HEK293 (cell line): ENCODE data around the gene VWA5A.

Source experiments
- CTCF ChIA-PET: fragments of 350-600 bp; formaldehyde crosslinking; extraction: SDS; loops from one replicate; lab custom pipeline; 2021; ENCODE audit warnings: antibody characterized with exemption; lab: Yijun Ruan, JAX
- POLR2A ChIA-PET: fragments of 300-600 bp; formaldehyde crosslinking; extraction: SDS; loops from one replicate; lab custom pipeline; 2020; ENCODE audit warnings: antibody characterized with exemption, inconsistent platforms; lab: Yijun Ruan, JAX
- H3K27ac ChIP-seq: fragments of 200-500 bp; sonication (Bioruptor generic); 2 replicates; pipeline ENCODE4 v1.5.1; 2014; ENCODE audit warnings: low read depth, low read length, control low read depth, inconsistent platforms; ENCODE audit errors: extremely low read depth
- H3K36me3 ChIP-seq, 2 experiments: fragments of 200-500 bp in 1 of 2; sonication (Bioruptor generic) in 1 of 2; 1 replicate in 1 of 2; 2 replicates in 1 of 2; pipeline ENCODE4 v1.5.1; 2014 to 2017; ENCODE audit warnings: inconsistent platforms in 2 of 2, low read length in 2 of 2; ENCODE audit not compliant: control insufficient read depth in 2 of 2, insufficient read depth in 1 of 2
- H3K4me1 ChIP-seq: fragments of 200-500 bp; sonication (Bioruptor generic); 2 replicates; pipeline ENCODE4 v1.5.1; 2014; ENCODE audit warnings: mild to moderate bottlenecking, low read length, inconsistent platforms; ENCODE audit not compliant: control insufficient read depth, insufficient read depth
- H3K4me3 ChIP-seq: 2 replicates; pipeline ENCODE4 v1.5.1; 2011; ENCODE audit warnings: low read depth, mild to moderate bottlenecking, control low read depth, low read length, moderate library complexity
- H3K9me3 ChIP-seq: fragments of 200-500 bp; sonication (Bioruptor generic); 2 replicates; pipeline ENCODE4 v1.5.1; 2014; ENCODE audit warnings: low read depth, low read length, inconsistent platforms; ENCODE audit not compliant: control insufficient read depth, insufficient read depth
- EGR2 ChIP-seq: fragments of 450-650 bp; formaldehyde crosslinking; IDR thresholded peaks from 2 replicates; pipeline ENCODE4 v1.5.1; 2016; ENCODE audit warnings: low read depth, missing biosample characterization, missing genetic modification characterization
- SCRT2 ChIP-seq: fragments of 450-650 bp; formaldehyde crosslinking; IDR thresholded peaks from 2 replicates; pipeline ENCODE4 v1.5.1; 2016; ENCODE audit warnings: missing biosample characterization, missing genetic modification characterization
- ZBTB17 ChIP-seq: fragments of 450-650 bp; formaldehyde crosslinking; IDR thresholded peaks from 2 replicates; pipeline ENCODE4 v1.5.1; 2016; ENCODE audit warnings: missing biosample characterization, missing genetic modification characterization
- ZBTB7A ChIP-seq: fragments of 450-650 bp; formaldehyde crosslinking; IDR thresholded peaks from 2 replicates; pipeline ENCODE4 v1.5.1; 2016; ENCODE audit warnings: low read depth, missing biosample characterization, missing genetic modification characterization
- ZNF19 ChIP-seq: fragments of 450-650 bp; formaldehyde crosslinking; IDR thresholded peaks from 2 replicates; pipeline ENCODE4; 2016; ENCODE audit warnings: missing biosample characterization, missing genetic modification characterization, low read depth
- ZNF211 ChIP-seq: fragments of 450-650 bp; formaldehyde crosslinking; IDR thresholded peaks from 2 replicates; pipeline ENCODE4 v1.5.1; 2016; ENCODE audit warnings: low read depth, missing biosample characterization, missing genetic modification characterization
- ZNF24 ChIP-seq: fragments of 450-650 bp; formaldehyde crosslinking; IDR thresholded peaks from 2 replicates; pipeline ENCODE4 v1.5.1; 2016; ENCODE audit warnings: missing biosample characterization, missing genetic modification characterization
- ZNF248 ChIP-seq: fragments of 450-650 bp; formaldehyde crosslinking; IDR thresholded peaks from 2 replicates; pipeline ENCODE4 v1.5.1; 2017; ENCODE audit warnings: missing biosample characterization, missing genetic modification characterization
- ZNF354C ChIP-seq: fragments of 450-650 bp; formaldehyde crosslinking; IDR thresholded peaks from 2 replicates; pipeline ENCODE4 v1.5.1; 2016; ENCODE audit warnings: missing biosample characterization, missing genetic modification characterization, low read depth, borderline replicate concordance
- ZNF423 ChIP-seq: fragments of 450-650 bp; formaldehyde crosslinking; IDR thresholded peaks from 2 replicates; pipeline ENCODE4 v1.5.1; 2016; ENCODE audit warnings: missing biosample characterization, missing genetic modification characterization
- ZNF473 ChIP-seq: fragments of 450-650 bp; formaldehyde crosslinking; IDR thresholded peaks from 2 replicates; pipeline ENCODE4 v1.5.1; 2017; ENCODE audit warnings: missing biosample characterization, missing genetic modification characterization
- ZNF510 ChIP-seq: fragments of 450-650 bp; formaldehyde crosslinking; IDR thresholded peaks from 2 replicates; pipeline ENCODE4 v1.5.1; 2018; ENCODE audit warnings: mild to moderate bottlenecking, missing genetic modification characterization, missing biosample characterization; ENCODE audit not compliant: insufficient replicate concordance
- ZNF558 ChIP-seq: fragments of 450-650 bp; formaldehyde crosslinking; IDR thresholded peaks from 2 replicates; pipeline ENCODE4 v1.5.1; 2016; ENCODE audit warnings: missing biosample characterization, missing genetic modification characterization
- ZNF585B ChIP-seq: fragments of 450-650 bp; formaldehyde crosslinking; IDR thresholded peaks from 2 replicates; pipeline ENCODE4 v1.5.1; 2016; ENCODE audit warnings: missing biosample characterization, missing genetic modification characterization
- ZNF596 ChIP-seq: fragments of 450-650 bp; IDR thresholded peaks from 2 replicates; pipeline ENCODE4 v1.5.0; 2018; ENCODE audit warnings: missing biosample characterization, mild to moderate bottlenecking, missing genetic modification characterization, moderate library complexity
- ZNF707 ChIP-seq: fragments of 450-650 bp; formaldehyde crosslinking; IDR thresholded peaks from 2 replicates; pipeline ENCODE4 v1.5.1; 2016; ENCODE audit warnings: missing biosample characterization, missing genetic modification characterization
- ZNF777 ChIP-seq: fragments of 450-650 bp; formaldehyde crosslinking; IDR thresholded peaks from 2 replicates; pipeline ENCODE4 v1.5.1; 2017; ENCODE audit warnings: missing biosample characterization, missing genetic modification characterization, borderline replicate concordance
- ZNF843 ChIP-seq: fragments of 450-650 bp; formaldehyde crosslinking; IDR thresholded peaks from 2 replicates; pipeline ENCODE4 v1.5.1; 2016; ENCODE audit warnings: missing biosample characterization, missing genetic modification characterization
- TF ChIP-seq, protein P1 (sequence below): fragments of 450-650 bp; formaldehyde crosslinking; IDR thresholded peaks from 2 replicates; pipeline ENCODE4 v1.5.1; 2016; ENCODE audit warnings: missing biosample characterization, missing genetic modification characterization
- TF ChIP-seq, protein P2 (sequence below): fragments of 450-650 bp; formaldehyde crosslinking; IDR thresholded peaks from 2 replicates; pipeline ENCODE4 v1.5.1; 2016; ENCODE audit warnings: missing biosample characterization, missing genetic modification characterization
- TF ChIP-seq, protein P3 (sequence below): fragments of 450-650 bp; formaldehyde crosslinking; IDR thresholded peaks from 2 replicates; pipeline ENCODE4 v1.5.0; 2017; ENCODE audit warnings: missing biosample characterization, missing genetic modification characterization, borderline replicate concordance
- TF ChIP-seq, protein P4 (sequence below): fragments of 450-650 bp; formaldehyde crosslinking; IDR thresholded peaks from 2 replicates; pipeline ENCODE4 v1.5.1; 2016; ENCODE audit warnings: missing biosample characterization, missing genetic modification characterization
- TF ChIP-seq, protein P5 (sequence below): fragments of 450-650 bp; formaldehyde crosslinking; IDR thresholded peaks from 2 replicates; pipeline ENCODE4 v1.5.1; 2016; ENCODE audit warnings: missing biosample characterization, missing genetic modification characterization
- TF ChIP-seq, protein P6 (sequence below): sonication (generic); formaldehyde crosslinking; IDR thresholded peaks from 2 replicates; pipeline ENCODE4 v1.8.1; 2022; ENCODE audit warnings: mild to moderate bottlenecking, moderate library complexity, missing genetic modification reagents

VWA5A gene

DNA sequence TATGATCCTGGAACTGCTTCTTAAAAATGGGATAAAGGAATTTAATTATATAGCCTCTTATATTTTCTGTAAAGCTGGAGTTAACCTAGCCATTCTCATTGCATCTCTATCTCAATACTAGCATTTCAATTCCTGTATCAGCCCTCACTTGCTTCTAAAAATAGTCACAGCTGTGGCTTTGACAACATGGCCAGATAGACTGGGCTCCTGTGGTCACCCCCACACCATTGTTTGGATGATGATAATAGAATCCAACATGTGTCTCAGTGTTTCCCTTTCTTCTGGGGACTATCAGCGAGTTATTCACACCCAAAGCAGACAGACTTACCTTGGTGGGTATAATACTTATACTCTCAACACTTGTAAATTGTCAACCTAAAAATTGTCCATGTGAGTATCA lies 6.9 kb downstream of the VWA5A start (continued):
- TF ChIP-seq ZNF510 (tag by site-specific recombination) (no peak), EGR2 (no peak)
- TF ChIP-seq, protein P1, sequence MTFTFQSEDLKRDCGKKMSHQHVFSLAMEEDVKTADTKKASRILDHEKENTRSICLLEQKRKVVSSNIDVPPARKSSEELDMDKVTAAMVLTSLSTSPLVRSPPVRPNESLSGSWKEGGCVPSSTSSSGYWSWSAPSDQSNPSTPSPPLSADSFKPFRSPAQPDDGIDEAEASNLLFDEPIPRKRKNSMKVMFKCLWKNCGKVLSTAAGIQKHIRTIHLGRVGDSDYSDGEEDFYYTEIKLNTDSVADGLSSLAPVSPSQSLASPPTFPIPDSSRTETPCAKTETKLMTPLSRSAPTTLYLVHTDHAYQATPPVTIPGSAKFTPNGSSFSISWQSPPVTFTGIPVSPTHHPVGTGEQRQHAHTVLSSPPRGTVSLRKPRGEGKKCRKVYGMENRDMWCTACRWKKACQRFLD (tag by site-specific recombination), result no peak
- TF ChIP-seq, protein P2, sequence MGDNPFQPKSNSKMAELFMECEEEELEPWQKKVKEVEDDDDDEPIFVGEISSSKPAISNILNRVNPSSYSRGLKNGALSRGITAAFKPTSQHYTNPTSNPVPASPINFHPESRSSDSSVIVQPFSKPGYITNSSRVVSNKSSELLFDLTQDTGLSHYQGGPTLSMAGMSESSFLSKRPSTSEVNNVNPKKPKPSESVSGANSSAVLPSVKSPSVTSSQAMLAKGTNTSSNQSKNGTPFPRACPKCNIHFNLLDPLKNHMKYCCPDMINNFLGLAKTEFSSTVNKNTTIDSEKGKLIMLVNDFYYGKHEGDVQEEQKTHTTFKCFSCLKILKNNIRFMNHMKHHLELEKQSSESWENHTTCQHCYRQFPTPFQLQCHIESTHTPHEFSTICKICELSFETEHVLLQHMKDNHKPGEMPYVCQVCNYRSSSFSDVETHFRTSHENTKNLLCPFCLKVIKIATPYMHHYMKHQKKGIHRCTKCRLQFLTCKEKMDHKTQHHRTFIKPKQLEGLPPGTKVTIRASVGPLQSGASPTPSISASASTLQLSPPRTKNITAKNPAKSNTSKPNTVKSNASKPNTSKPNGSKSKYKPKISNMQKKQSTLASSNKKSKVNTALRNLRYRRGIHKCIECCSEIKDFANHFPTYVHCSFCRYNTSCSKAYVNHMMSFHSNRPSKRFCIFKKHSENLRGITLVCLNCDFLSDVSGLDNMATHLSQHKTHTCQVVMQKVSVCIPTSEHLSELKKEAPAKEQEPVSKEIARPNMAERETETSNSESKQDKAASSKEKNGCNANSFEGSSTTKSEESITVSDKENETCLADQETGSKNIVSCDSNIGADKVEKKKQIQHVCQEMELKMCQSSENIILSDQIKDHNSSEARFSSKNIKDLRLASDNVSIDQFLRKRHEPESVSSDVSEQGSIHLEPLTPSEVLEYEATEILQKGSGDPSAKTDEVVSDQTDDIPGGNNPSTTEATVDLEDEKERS, result no peak
- TF ChIP-seq, protein P3, sequence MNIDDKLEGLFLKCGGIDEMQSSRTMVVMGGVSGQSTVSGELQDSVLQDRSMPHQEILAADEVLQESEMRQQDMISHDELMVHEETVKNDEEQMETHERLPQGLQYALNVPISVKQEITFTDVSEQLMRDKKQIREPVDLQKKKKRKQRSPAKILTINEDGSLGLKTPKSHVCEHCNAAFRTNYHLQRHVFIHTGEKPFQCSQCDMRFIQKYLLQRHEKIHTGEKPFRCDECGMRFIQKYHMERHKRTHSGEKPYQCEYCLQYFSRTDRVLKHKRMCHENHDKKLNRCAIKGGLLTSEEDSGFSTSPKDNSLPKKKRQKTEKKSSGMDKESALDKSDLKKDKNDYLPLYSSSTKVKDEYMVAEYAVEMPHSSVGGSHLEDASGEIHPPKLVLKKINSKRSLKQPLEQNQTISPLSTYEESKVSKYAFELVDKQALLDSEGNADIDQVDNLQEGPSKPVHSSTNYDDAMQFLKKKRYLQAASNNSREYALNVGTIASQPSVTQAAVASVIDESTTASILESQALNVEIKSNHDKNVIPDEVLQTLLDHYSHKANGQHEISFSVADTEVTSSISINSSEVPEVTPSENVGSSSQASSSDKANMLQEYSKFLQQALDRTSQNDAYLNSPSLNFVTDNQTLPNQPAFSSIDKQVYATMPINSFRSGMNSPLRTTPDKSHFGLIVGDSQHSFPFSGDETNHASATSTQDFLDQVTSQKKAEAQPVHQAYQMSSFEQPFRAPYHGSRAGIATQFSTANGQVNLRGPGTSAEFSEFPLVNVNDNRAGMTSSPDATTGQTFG (tag by site-specific recombination), result no peak

DNA sequence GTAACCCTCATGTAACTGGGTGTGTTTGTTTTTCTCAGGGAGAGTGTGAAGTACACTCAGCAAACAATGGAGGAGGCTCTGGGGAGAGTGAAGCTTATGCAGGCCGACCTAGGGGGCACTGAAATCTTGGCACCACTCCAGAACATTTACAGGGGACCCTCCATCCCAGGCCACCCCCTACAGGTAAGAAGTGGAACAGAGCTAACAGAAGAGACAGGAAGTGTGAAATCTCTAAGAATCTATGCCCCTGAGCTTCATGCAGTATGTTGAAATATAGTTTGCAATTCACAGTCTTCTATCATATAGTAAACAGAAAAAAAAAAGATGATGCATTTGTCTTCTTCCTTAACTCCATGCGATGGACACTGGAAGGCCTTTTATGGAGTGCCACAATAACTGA lies 8.4 kb downstream of the VWA5A start:
- Histone ChIP-seq H3K4me1 (no peaks in the 10 kb centered on the region), H3K4me3 (no peak overlapping the region), H3K9me3 (no peaks in the 10 kb centered on the region), H3K27ac (no peak overlapping the region), H3K36me3 (peaks cover 0 to 36% of the 10 kb centered on the region in 2 experiments; a peak in 1 of 3 replicates)
- ChIA-PET CTCF (interaction anchor here (0.6 to 1.9 kb wide), 5 partner anchors 9 to 444 kb away, joined by 3 to 7 read pairs (median 4); partner anchors contain the start of gene VWA5A), POLR2A (no interaction called here)
- no peak for TF ChIP-seq ZNF423 (tag by site-specific recombination)
- TF ChIP-seq ZNF24, result no peak
- TF ChIP-seq ZNF248 (tag by site-specific recombination), result no peak
- TF ChIP-seq ZNF777 (tag by site-specific recombination), result no peak
- no peak for TF ChIP-seq ZNF558
- no peak for TF ChIP-seq ZNF473 (tag by site-specific recombination)
- no peak for TF ChIP-seq ZBTB7A (tag by site-specific recombination)
- TF ChIP-seq ZNF211, result no peak
- TF ChIP-seq, protein P4, sequence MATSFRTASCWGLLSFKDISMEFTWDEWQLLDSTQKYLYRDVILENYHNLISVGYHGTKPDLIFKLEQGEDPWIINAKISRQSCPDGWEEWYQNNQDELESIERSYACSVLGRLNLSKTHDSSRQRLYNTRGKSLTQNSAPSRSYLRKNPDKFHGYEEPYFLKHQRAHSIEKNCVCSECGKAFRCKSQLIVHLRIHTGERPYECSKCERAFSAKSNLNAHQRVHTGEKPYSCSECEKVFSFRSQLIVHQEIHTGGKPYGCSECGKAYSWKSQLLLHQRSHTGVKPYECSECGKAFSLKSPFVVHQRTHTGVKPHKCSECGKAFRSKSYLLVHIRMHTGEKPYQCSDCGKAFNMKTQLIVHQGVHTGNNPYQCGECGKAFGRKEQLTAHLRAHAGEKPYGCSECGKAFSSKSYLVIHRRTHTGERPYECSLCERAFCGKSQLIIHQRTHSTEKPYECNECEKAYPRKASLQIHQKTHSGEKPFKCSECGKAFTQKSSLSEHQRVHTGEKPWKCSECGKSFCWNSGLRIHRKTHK, result no peak
- TF ChIP-seq ZNF707 (tag by site-specific recombination), result no peak
- TF ChIP-seq, protein P5, sequence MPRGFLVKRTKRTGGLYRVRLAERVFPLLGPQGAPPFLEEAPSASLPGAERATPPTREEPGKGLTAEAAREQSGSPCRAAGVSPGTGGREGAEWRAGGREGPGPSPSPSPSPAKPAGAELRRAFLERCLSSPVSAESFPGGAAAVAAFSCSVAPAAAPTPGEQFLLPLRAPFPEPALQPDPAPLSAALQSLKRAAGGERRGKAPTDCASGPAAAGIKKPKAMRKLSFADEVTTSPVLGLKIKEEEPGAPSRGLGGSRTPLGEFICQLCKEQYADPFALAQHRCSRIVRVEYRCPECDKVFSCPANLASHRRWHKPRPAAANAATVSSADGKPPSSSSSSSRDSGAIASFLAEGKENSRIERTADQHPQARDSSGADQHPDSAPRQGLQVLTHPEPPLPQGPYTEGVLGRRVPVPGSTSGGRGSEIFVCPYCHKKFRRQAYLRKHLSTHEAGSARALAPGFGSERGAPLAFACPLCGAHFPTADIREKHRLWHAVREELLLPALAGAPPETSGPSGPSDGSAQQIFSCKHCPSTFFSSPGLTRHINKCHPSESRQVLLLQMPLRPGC (tag by site-specific recombination), result no peak
- no peak for TF ChIP-seq ZNF843 (tag by site-specific recombination)
- no peak for TF ChIP-seq ZNF354C (tag by site-specific recombination)
- TF ChIP-seq ZBTB17 (tag by site-specific recombination), result no peak
- TF ChIP-seq ZNF19, result no peak
- no peak for TF ChIP-seq ZNF596
- TF ChIP-seq SCRT2 (tag by site-specific recombination), result no peak
- no peak for TF ChIP-seq ZNF585B
- TF ChIP-seq, protein P6, sequence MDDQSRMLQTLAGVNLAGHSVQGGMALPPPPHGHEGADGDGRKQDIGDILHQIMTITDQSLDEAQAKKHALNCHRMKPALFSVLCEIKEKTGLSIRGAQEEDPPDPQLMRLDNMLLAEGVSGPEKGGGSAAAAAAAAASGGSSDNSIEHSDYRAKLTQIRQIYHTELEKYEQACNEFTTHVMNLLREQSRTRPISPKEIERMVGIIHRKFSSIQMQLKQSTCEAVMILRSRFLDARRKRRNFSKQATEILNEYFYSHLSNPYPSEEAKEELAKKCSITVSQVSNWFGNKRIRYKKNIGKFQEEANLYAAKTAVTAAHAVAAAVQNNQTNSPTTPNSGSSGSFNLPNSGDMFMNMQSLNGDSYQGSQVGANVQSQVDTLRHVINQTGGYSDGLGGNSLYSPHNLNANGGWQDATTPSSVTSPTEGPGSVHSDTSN (CRISPR knock-in tag), result no peak
